Activated CD8-positive, alpha-beta memory T cell treated with anti-CD3 and anti-CD28 coated beads, Interleukin-2, amount 50 U/mL, for 48 hours (primary cell): Measurements from ENCODE around the gene FOXRED2.
"Not testable (repeated sequence)": the region's sequence is repeated elsewhere in the genome, so short reads cannot be mapped to it uniquely, and the experiment has no call there.

Source experiments
- DNase-seq: peaks from one replicate; pipeline ENCODE4 v3.0.0-alpha.2; 2020

Gene FOXRED2

GRCh38 chr22:36506637-36507517 lies at the start of gene FOXRED2:
FOXRED2 (minus strand) TSS chr22:36507040; CDS start chr22:36506422, 618 bp downstream.
- DNase-seq = peak; percentile 94

- no peak for DNase-seq
Observed at GRCh38 chr22:36554098-36554497, 47.3 kb upstream of the FOXRED2 start.

GRCh38 chr22:36552289-36552688 lies 45.4 kb upstream of the FOXRED2 start:
- no peak for DNase-seq

DNA sequence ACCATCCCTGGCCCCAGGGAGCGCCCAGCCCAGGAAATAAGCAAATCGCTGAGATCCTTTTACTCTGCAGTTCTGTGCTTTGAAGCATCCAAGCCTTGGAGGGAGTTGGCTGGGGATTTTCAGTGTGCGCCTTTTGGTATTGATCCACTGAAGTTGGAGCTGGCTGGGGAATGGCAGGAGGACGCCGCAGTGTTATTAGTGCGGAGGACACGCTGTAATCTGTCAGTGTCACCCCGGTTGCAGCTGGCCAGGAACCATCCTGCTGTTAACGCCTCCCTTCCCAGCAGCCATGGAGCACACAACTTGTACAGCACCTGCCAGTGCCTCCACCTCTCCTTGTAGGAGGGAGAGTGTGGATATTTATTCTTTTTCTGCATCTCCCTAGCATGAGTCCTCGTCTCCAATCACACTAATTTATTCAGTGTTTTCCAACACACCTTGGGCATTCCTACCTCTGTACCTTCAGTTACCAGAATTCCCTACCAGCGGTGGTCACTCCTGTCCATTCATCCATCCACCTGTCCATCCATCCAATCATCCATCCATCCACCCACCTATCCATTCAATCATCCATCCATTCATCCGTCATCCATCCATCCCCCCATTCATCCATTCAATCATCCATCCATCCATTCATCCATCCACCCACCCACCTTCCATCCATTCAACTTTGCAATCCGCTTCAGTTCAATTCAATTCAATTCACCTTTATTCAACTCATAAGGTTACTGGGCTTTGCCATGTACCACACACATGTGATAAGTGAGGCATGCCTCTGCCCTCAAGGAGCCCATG lies 44.1 kb upstream of the FOXRED2 start:
- no peak for DNase-seq

GRCh38 chr22:36549033-36549432 lies 42.2 kb upstream of the FOXRED2 start:
- no peak for DNase-seq

DNA sequence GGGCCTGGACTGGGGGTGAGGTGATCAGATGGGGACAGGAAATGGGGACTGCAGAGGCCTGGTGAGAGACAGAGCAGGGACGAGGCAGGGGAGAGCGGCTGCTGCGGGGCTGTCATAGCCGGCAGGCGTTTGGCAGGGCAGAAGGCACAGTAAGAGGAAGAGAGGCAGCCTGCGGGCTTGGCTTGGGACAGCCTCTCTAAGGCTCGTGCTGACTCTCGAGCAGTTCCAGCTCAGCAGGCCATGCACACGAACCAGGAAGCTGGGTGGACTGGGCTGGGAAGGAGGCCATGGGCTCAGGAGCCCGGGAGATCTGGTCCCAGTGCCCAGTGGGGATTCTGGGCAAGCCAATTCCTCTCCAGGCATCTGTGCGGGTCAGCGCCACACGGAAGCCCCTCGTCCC lies 41.8 kb upstream of the FOXRED2 start:
- no peak for DNase-seq

DNA sequence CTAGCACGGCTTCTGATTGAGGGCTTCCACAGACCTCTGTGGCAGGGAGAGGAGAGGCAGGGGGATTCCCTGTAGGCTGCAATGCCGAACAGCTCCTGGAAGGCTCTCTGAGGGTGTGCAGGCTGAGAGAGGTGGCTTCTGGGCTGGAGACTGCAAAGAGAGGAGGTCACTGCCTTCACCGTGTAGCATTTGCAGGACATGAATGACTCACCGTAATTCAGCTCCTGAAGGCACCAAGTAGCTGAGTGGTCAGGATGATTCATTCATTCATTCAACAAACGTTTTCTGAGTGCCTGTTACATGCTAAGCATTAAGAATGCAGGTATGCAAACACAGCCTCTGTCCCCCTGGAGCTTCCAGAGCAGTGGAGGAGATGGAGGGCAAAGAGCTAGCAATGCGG lies 40.1 kb upstream of the FOXRED2 start:
- no peak for DNase-seq

DNA sequence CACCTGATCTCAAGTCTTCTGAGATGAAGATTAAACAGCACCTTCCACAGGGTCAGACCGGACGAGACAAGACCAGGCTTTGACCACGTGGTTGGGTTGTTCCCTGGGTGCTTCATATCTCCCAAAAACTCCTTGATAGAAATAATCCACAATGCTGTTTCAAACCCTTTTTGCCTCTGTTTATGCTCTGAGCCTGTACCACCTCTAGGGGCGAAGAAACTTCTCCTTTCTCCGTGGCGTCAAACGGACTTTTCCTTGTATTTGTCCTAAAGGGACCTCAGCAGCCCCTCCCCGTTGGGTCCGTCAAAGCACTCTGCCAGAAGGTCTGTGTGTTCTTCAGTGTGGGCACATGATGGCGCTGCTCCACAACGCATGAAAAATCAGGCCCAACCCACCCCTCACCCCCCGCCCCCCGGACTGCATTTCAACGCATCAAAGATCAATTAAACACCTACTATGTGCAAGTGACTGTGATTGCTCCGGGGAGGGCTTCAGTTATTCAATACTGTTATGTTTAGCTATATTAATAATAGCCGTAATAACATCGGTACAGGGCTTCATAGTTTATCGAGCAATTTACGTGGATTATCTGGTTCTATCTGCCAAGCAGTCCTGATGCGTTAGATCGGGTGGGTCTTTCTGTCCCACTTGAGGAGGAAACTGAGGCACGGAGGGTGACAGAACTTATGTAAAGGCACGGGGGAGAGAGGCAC lies 39.4 kb upstream of the FOXRED2 start:
- peak; percentile 71 for DNase-seq

- DNase-seq = no peak
Observed at GRCh38 chr22:36544107-36544620, 37.3 kb upstream of the FOXRED2 start.

DNA sequence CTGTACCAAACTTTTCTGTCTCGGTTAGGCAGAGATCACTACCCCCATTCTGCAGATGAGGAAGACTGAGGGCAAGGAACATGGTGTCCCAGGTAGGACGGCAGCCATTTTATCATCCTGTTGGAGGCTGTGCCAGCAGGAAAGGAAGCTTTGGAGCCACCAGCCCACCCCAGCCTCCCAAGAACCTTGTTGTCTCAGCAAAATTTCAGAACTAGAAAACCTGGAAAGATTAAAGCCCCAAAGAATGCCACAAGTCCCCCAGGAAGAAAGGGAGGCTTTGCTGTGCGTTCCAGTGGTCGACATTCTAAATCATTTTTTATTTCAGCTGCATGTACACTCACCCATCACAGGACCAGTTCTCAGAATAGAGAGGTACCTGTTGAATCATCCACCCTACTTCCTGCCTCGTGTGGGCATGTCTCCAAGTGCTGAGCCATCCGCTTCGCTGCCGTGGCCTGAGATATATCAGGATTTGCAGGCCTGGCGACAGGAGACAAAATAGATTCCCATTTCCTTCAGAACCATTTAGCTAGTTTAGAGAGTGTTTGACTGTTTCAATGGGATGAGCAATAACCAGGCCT lies 35.1 kb upstream of the FOXRED2 start:
- DNase-seq = peak; percentile 73

- DNase-seq = no peak
Observed at GRCh38 chr22:36540867-36541642, 34.2 kb upstream of the FOXRED2 start.

DNA sequence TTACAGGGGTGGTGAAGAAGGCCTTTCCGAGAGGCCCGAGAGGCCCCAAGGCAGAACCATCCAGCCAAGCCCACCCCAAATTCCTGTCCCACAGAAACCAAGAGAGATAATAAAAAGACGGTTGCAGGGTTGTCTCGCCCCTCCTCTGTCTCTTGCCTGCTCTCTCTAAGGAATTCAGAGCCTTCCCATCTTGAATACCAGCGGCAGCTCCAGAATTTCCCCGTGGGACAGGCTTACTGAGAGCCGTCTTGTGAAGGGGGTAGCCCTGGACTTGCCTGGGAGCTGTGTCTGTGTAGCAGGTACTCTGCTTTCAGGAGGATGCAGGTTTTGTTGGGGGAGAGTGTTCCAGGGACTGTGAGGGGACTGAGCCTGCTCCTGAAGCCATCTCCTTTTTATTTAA lies 31.7 kb upstream of the FOXRED2 start:
- no peak for DNase-seq

- no peak for DNase-seq
Observed at GRCh38 chr22:36536717-36537116, 29.9 kb upstream of the FOXRED2 start.

DNA sequence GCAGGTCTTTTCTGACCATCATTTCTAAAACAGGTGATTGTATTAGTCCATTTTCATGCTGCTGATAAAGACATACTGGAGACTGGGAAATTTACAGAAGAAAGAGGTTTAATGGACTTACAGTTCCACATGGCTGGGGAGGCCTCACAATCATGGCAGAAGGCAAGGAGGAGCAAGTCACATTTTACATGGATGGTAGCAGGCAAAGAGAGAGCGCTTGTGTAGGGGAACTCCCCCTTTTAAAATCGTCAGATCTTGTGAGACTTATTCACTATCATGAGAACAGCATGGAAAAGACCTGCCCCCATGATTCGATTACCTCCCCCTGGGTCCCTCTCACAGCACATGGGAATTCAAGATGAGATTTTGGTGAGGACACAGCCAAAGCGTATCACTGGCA lies 26.5 kb upstream of the FOXRED2 start:
- DNase-seq = not testable (repeated sequence)

- no peak for DNase-seq
Observed at GRCh38 chr22:36532466-36532865, 25.6 kb upstream of the FOXRED2 start.

DNA sequence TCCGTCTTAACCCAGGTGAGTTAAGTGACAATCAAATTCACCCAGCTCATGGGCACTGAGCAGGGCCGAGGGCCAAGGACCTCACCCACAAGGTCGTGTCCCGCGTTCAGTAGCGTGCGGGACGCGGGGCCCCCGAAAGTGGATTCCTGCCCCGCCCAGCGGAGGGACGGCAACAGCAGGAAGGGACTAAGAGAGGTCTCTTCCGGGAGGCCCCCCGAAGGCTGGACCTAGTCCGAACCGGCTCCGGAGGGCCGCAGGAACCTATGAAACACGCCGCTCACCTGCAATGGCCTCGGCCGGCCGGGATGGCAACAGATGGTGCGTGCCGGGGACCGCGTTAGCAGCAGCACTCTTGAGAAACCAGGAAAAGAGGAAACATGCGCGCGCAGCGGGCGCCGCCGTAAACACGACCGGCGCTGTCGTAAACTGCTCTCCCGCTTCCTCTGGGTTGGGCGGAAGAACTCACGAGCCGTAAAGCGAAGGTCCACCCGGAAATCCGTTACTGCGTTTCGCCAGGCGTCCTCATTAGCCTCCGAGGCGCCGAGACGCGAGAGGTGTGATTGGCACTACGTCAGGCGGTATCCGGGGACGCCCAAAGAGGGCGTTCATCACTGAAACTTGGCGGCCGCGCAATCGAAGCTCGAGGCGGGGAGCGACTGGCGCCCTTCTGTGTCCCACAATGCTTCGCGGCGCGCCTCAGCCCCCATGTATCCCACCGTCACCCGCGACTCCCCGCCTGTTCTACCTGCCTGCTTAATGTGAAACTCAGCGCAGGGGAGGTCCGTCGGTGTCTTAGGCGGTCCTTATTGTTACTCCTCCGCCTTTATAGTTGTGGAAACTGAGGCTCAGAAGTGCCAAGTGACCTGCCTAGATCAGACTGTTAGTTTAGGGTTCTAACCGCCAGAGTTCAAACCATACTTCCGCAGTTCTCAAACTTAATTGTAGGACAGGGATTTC lies 22.2 kb upstream of the FOXRED2 start, which contains the start of gene EIF3D:
Gene EIF3D (minus strand): TSS at position 372 of the 957 bp plus-strand sequence. CDS start 3,045 bp downstream, outside the sequence.
- DNase-seq = peak; percentile 99

GRCh38 chr22:36528341-36528740 lies 21.5 kb upstream of the FOXRED2 start:
- no peak for DNase-seq

GRCh38 chr22:36522662-36523061 lies 15.8 kb upstream of the FOXRED2 start:
- DNase-seq = no peak

- DNase-seq = no peak
Observed at GRCh38 chr22:36520423-36520822, 13.6 kb upstream of the FOXRED2 start.

GRCh38 chr22:36519906-36520305 lies 13.1 kb upstream of the FOXRED2 start:
- DNase-seq = not testable (repeated sequence)
